SK-N-MC (cell line): ENCODE measurements around the gene PTEN.

Source experiments
- EZH2 ChIP-seq: fragments of 200-600 bp; sonication (generic); IDR thresholded peaks from one replicate; pipeline ENCODE4 v1.6.1; 2017; ENCODE audit warnings: antibody characterized with exemption
- FOXP2 ChIP-seq: optimal IDR thresholded peaks from 2 replicates; pipeline ENCODE3; 2011; ENCODE audit warnings: mild to moderate bottlenecking, moderate library complexity; ENCODE audit not compliant: insufficient read depth; ENCODE audit errors: extremely low read length, control extremely low read depth
- POLR2AphosphoS5 ChIP-seq: IDR thresholded peaks from 2 replicates; pipeline ENCODE4 v1.6.1; 2012; ENCODE audit warnings: mild to moderate bottlenecking, low read depth, low read length, borderline replicate concordance

GRCh38 chr10:87987206-87987605, 123.8 kb downstream of the PTEN start:
- TF ChIP-seq POLR2AphosphoS5 = no peak
- no peak for TF ChIP-seq EZH2
- TF ChIP-seq FOXP2 = no peak
